NCI-H1092 (cell line): Measurements from ENCODE around the gene GABRG3.
A peak's percentile ranks its signal among the peaks of the same experiment; 100 is the strongest.

ENCODE experiments used
- DNase-seq: peaks from one replicate; lab custom pipeline; 2025; lab: John Stamatoyannopoulos, UW

The GABRG3 gene

DNA sequence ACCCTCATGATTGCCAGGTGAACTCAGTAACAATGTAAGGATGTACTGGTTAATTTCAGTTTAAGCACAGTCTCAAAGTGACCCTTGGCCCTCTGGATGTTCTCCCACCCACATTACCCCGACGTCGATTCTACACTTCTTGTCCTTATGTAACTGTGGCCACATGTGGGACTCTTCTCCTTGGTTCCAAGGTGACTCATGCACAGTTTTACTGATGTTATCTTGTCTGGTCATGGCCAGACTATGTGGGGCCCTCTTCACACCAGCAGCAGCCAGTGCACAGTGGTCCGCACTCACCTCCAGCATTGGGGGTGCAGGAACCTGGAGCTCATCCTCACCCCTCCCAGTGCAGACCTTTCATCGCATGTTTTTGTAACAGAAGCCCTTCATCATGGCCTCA is 608.8 kb downstream of the GABRG3 start:
- no peak for DNase-seq

DNA sequence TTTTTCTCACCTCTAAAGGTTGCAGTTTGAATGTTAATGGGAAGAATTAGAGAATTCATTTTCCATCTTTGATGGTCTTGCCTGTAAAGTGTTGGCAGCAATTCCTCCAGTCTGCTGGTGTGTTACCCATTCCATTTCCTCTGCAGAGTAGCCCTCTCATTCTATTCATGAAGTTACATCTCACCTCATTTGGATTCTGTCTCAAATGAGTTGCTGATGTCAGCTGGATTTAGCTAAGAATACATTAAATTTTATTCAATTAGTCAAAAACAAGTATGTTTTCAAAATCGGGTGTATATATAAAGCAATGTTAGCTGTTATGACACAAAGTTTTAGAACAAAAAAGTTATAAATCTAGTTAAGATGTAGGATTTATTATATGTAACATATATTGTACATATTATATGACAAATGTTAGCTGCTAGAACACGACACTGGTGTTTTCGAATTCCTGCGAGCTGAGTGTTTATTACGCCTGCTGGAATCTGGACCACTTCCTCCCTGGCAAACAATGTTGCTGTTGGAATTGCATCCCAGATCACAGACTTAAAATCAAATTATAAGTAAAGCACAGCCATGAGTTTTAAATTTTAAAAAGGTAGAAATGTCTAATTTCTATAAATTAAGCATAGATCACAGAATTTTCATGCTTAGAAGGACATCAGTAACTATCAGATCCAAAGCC is 611.9 kb downstream of the GABRG3 start:
- no peak for DNase-seq

- DNase-seq: no peak
Measured at GRCh38 chr15:27583651-27584050, 612.7 kb downstream of the GABRG3 start.

- no peak for DNase-seq
Measured at GRCh38 chr15:27585041-27585640, 614.2 kb downstream of the GABRG3 start.

DNA sequence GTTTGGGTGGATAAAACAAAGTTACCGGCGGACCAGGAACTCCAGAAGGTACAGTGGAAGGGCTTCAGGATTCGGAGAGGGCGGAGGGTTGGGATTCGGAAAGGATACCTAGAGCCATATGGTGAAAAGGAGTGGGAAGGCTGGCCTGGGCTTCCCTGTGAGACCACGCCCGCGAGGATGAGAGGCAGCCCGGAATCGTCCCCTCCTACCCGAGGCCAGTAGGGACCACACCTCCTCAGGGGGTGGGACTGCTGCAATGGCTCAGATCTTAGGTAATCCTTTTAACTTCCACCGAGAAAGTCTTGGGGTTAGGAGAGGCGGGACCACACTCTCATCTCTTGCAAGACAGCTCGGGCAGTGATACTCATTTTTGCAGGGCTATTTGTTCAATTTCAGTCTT is 616.8 kb downstream of the GABRG3 start:
- DNase-seq: no peak

- DNase-seq: peak; percentile 25
Measured at GRCh38 chr15:27589260-27589659, 618.3 kb downstream of the GABRG3 start.

- no peak for DNase-seq
Measured at GRCh38 chr15:27589782-27590181, 618.8 kb downstream of the GABRG3 start.
